Nephron progenitor cell (in vitro differentiated cells): Measurements from ENCODE around the gene CRYBG3.
A peak's percentile ranks its signal among the peaks of the same experiment; 100 is the strongest.

Experiments
- DNase-seq: peaks from one replicate; pipeline ENCODE4 v3.0.0; 2021
- H3K27ac Mint-ChIP-seq: 2 replicates; pipeline ENCODE4 v1.8.0; 2021; ENCODE audit warnings: mild to moderate bottlenecking, moderate library complexity, mixed read lengths
- H3K27me3 Mint-ChIP-seq: 2 replicates; pipeline ENCODE4 v1.8.0; 2021; ENCODE audit warnings: mild to moderate bottlenecking, low read depth, mixed read lengths; ENCODE audit not compliant: poor library complexity
- H3K36me3 Mint-ChIP-seq: 2 replicates; pipeline ENCODE4 v1.8.0; 2021; ENCODE audit warnings: low read depth, mixed read lengths
- H3K4me1 Mint-ChIP-seq: 2 replicates; pipeline ENCODE4 v1.8.0; 2021; ENCODE audit warnings: mixed read lengths
- H3K4me3 Mint-ChIP-seq: 2 replicates; pipeline ENCODE4 v1.8.0; 2021; ENCODE audit warnings: mild to moderate bottlenecking, moderate library complexity, mixed read lengths
- H3K9me3 Mint-ChIP-seq: 2 replicates; pipeline ENCODE4 v1.8.0; 2021; ENCODE audit warnings: mild to moderate bottlenecking, moderate library complexity, mixed read lengths
- TF ChIP-seq, protein P1 (sequence below): fragments of 200-600 bp; sonication (generic); IDR thresholded peaks from 2 replicates; pipeline ENCODE4 v1.5.0; 2021; ENCODE audit warnings: antibody characterized with exemption

The CRYBG3 gene

DNA sequence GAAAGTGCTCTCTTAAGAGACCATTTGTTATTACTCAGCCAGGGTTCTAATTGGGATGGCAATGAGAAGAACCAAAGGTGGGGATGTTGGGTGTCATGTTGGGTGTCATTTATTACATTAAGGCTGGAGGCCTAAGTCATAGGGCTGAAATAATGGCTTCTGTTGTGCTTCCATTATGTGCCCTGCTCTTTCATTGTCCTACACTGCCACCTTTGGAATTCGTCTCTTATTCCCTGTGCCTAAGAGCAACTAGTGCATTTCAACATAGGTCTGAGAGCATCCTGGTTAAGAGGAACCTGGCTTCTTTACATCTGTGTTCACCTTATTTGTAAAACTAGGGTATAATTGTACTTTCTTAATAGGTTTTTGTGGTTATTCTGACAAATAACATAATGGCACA, 118.2 kb downstream of the CRYBG3 start:
- Mint-ChIP-seq H3K4me3 (no peak overlapping the region), H3K27ac (no peak overlapping the region), H3K4me1 (peaks cover 17% of the 10 kb centered on the region), H3K27me3 (peaks cover 5% of the 10 kb centered on the region), H3K9me3 (no peaks in the 10 kb centered on the region), H3K36me3 (peaks cover 13% of the 10 kb centered on the region)
- TF ChIP-seq, protein P1, sequence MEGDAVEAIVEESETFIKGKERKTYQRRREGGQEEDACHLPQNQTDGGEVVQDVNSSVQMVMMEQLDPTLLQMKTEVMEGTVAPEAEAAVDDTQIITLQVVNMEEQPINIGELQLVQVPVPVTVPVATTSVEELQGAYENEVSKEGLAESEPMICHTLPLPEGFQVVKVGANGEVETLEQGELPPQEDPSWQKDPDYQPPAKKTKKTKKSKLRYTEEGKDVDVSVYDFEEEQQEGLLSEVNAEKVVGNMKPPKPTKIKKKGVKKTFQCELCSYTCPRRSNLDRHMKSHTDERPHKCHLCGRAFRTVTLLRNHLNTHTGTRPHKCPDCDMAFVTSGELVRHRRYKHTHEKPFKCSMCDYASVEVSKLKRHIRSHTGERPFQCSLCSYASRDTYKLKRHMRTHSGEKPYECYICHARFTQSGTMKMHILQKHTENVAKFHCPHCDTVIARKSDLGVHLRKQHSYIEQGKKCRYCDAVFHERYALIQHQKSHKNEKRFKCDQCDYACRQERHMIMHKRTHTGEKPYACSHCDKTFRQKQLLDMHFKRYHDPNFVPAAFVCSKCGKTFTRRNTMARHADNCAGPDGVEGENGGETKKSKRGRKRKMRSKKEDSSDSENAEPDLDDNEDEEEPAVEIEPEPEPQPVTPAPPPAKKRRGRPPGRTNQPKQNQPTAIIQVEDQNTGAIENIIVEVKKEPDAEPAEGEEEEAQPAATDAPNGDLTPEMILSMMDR, result no peak
- no peak for DNase-seq

GRCh38 chr3:97942801-97943546, 121.2 kb downstream of the CRYBG3 start:
- TF ChIP-seq, protein P1, result no peak
- no peak for DNase-seq
- H3K9me3 Mint-ChIP-seq, result no peaks in the 10 kb centered on the region
- H3K4me1 Mint-ChIP-seq, result peaks cover 9% of the 10 kb centered on the region
- no peaks in the 10 kb centered on the region for H3K27me3 Mint-ChIP-seq
- H3K4me3 Mint-ChIP-seq, result no peak overlapping the region
- peak overlapping the region; percentile 87 for H3K27ac Mint-ChIP-seq
- H3K36me3 Mint-ChIP-seq, result peaks cover 17% of the 10 kb centered on the region

DNA sequence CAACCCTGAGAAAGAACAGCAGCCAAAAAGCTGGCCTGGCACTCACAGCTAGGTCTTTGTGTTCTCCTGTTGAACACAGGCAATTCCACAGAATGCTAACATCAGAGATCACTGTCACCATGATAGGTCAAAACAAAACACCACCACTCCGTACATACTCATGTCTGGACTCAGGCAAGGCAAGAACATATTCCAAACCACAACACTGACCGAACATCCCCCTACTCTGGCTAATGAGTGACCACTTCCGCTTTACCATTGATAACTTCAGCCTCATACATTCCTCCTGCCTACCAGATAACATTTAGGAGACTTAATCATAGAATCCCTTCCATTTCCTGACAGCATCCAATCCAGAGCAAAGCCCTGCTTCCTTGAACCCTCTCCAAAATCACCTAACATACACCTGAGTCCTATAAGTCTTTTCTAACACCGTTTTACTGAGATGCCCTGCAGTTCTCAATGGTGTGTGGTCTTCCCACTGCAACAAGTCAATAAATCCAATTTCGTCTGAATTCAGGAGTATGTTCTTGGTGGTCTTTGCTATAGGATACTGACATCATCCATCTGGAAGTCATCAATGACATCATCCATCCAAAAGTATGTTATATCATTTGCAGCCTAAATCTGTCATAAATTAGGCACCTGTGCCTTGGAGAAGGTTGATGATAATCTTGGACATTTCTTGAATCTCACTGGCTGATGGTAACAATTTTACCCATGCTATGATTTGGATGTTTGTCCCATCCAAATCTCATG, 126.7 kb downstream of the CRYBG3 start:
- peaks cover 1% of the 10 kb centered on the region for H3K4me1 Mint-ChIP-seq
- H3K27ac Mint-ChIP-seq, result no peak overlapping the region
- TF ChIP-seq, protein P1, result no peak

DNA sequence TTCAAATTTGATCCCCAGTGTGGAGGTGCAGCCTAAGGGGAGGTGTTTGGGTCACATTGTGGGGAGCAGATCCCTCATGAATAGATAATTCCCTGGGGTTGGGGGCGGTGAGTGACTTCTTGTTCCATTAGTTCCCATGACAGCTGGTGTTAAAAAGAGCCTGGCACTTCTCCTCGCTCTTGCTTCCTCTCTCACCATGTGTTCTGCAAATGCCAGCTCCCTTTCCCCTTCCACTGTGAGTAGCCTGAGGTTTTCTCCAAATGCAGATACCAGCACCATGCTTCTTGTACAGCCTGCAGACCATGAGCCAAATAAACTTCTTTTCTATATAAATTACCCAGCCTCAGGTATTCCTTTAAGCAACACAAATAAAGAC, 127.3 kb downstream of the CRYBG3 start:
- Mint-ChIP-seq H3K27me3 (no peaks in the 10 kb centered on the region), H3K27ac (no peak overlapping the region), H3K4me1 (peaks cover 1% of the 10 kb centered on the region), H3K9me3 (no peaks in the 10 kb centered on the region), H3K36me3 (peaks cover 51% of the 10 kb centered on the region), H3K4me3 (no peak overlapping the region)
- TF ChIP-seq, protein P1, result no peak
- DNase-seq, result no peak

More for the DNA sequence above, 126.7 kb downstream of the CRYBG3 start:
- Mint-ChIP-seq H3K36me3 (peaks cover 51% of the 10 kb centered on the region), H3K4me3 (no peak overlapping the region), H3K27me3 (no peaks in the 10 kb centered on the region), H3K9me3 (no peaks in the 10 kb centered on the region)
- no peak for DNase-seq

GRCh38 chr3:97949743-97950142, 127.9 kb downstream of the CRYBG3 start:
- DNase-seq, result no peak
- no peaks in the 10 kb centered on the region for H3K9me3 Mint-ChIP-seq
- no peak overlapping the region for H3K27ac Mint-ChIP-seq
- H3K27me3 Mint-ChIP-seq, result no peaks in the 10 kb centered on the region
- TF ChIP-seq, protein P1, result no peak
- peaks cover 51% of the 10 kb centered on the region for H3K36me3 Mint-ChIP-seq
- peaks cover 7% of the 10 kb centered on the region for H3K4me1 Mint-ChIP-seq
- H3K4me3 Mint-ChIP-seq, result no peak overlapping the region
